ENCODE data around the gene FNDC3B. TPM values are rescaled to one million over a fixed set of nuclear protein-coding genes. Genes with fewer than 3 reads are reported as not detected.

The FNDC3B gene
- total and polyA plus RNA-seq, 2 donors (not counting 3 experiments of a cell fraction or from before 2014, with no cell fraction given): 91.6 to 295 TPM

DNA sequence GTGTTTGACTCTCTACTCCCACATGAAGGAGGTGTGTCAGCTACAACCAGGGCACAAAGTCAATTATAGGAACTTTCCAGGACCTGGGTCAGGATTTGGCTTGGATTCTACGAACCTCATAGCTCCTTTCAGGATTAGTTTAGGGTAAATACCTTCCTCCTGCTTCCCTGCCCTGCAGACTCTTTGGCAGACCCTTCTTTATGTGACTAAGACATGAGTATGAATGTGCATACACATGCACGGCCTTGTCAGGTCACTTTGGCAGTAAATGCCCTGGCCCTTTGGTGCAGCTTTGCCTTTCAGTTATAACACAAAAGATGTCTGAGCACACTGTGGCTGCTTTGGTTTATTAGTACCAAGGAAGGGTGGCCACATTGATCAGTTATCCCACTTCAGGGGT is 340.0 kb downstream of the FNDC3B start:
- TF ChIP-seq FOS (IDR thresholded peaks at IDR 0.05; ENCODE audit: borderline replicate concordance, insufficient read depth, low read length): no peak
- no peak for TF ChIP-seq MYC (IDR thresholded peaks at IDR 0.05; ENCODE audit: low read depth, low read length)
- TF ChIP-seq EZH2 (IDR thresholded peaks at IDR 0.05; ENCODE audit: borderline replicate concordance, low read depth, low read length, severe bottlenecking): no peak
- no peak for TF ChIP-seq CTCF (IDR thresholded peaks at IDR 0.05; ENCODE audit: extremely low read depth in 1 of 2, insufficient read depth in 1 of 2, low read depth in 1 of 2, low read length in 2 of 2)
- Histone ChIP-seq H3K36me3 (ENCODE audit: control insufficient read depth in 2 of 2, extremely low read depth in 1 of 2, insufficient read depth in 2 of 2, low read length in 2 of 2) (peaks cover 22 to 33% of the 10 kb centered on the region in 2 experiments), H3K4me3 (replicated peaks in 1 of 3; ENCODE audit: insufficient read depth in 1 of 3, low read depth in 1 of 3, low read length in 3 of 3) (no peak overlapping the region), H3K27me3 (ENCODE audit: control insufficient read depth in 2 of 2, insufficient read depth in 2 of 2, low read length in 2 of 2) (no peaks in the 10 kb centered on the region), H3K9me1 (replicated peaks; ENCODE audit: control insufficient read depth, extremely low read depth, insufficient read depth, low read length) (no peaks in the 10 kb centered on the region), H3K4me1 (ENCODE audit: control insufficient read depth, extremely low read depth, insufficient read depth, low read length) (no peaks in the 10 kb centered on the region), H3K9me3 (replicated peaks; ENCODE audit: control insufficient read depth, insufficient read depth, low read length) (no peaks in the 10 kb centered on the region), H3K4me2 (ENCODE audit: insufficient read depth, low read length) (no peak overlapping the region), H3K27ac (ENCODE audit: insufficient read depth, low read depth, low read length) (no peak overlapping the region), H2AFZ (ENCODE audit: low read depth, low read length) (no peak overlapping the region), H3K9ac (replicated peaks; ENCODE audit: extremely low read depth, insufficient read depth, low read length) (no peak overlapping the region), H4K20me1 (replicated peaks; ENCODE audit: control insufficient read depth, extremely low read depth, insufficient read depth, low read length) (no peaks in the 10 kb centered on the region), H3K79me2 (ENCODE audit: control insufficient read depth, insufficient read depth, low read length) (peaks cover 3% of the 10 kb centered on the region)
- POLR2A ChIA-PET: no interaction called here
- no TSS peak for BruUV-seq (replicated peaks)
- dilution Hi-C loops (cut with MboI; ENCODE audit: extremely low pct_ligation_motif_present, low sequenced_read_pairs) (no loop called here), intact Hi-C loops (cut with micrococcal nuclease) (no loop called here)
- FAIRE-seq: no peak
- CTCF ChIA-PET: interaction anchor here (0.7 to 1.8 kb wide), 2 partner anchors 82 to 217 kb away, joined by 3 to 6 read pairs; no protein-coding TSS in a partner anchor
- no peak for DNase-seq (ENCODE audit: low read depth, low spot score)

- POLR2A ChIA-PET: no interaction called here
- Histone ChIP-seq H3K36me3 (ENCODE audit: control insufficient read depth in 2 of 2, extremely low read depth in 1 of 2, insufficient read depth in 2 of 2, low read length in 2 of 2) (peaks cover 20 to 32% of the 10 kb centered on the region in 2 experiments), H4K20me1 (replicated peaks; ENCODE audit: control insufficient read depth, extremely low read depth, insufficient read depth, low read length) (no peaks in the 10 kb centered on the region), H3K27ac (ENCODE audit: insufficient read depth, low read depth, low read length) (no peak overlapping the region), H3K4me2 (ENCODE audit: insufficient read depth, low read length) (no peak overlapping the region), H2AFZ (ENCODE audit: low read depth, low read length) (no peak overlapping the region), H3K9ac (replicated peaks; ENCODE audit: extremely low read depth, insufficient read depth, low read length) (no peak overlapping the region), H3K4me3 (replicated peaks in 1 of 3; ENCODE audit: insufficient read depth in 1 of 3, low read depth in 1 of 3, low read length in 3 of 3) (no peak overlapping the region), H3K79me2 (ENCODE audit: control insufficient read depth, insufficient read depth, low read length) (peaks cover 3% of the 10 kb centered on the region), H3K9me1 (replicated peaks; ENCODE audit: control insufficient read depth, extremely low read depth, insufficient read depth, low read length) (no peaks in the 10 kb centered on the region), H3K9me3 (replicated peaks; ENCODE audit: control insufficient read depth, insufficient read depth, low read length) (no peaks in the 10 kb centered on the region), H3K27me3 (ENCODE audit: control insufficient read depth in 2 of 2, insufficient read depth in 2 of 2, low read length in 2 of 2) (no peaks in the 10 kb centered on the region), H3K4me1 (ENCODE audit: control insufficient read depth, extremely low read depth, insufficient read depth, low read length) (no peaks in the 10 kb centered on the region)
- no TSS peak for BruUV-seq (replicated peaks)
- no peak for DNase-seq (ENCODE audit: low read depth, low spot score)
- no peak for FAIRE-seq
- CTCF ChIA-PET: no interaction called here
- TF ChIP-seq MYC (IDR thresholded peaks at IDR 0.05; ENCODE audit: low read depth, low read length) (no peak), POLR2AphosphoS5 (IDR thresholded peaks at IDR 0.05; ENCODE audit: insufficient read depth, low read depth, low read length) (no peak), FOS (IDR thresholded peaks at IDR 0.05; ENCODE audit: borderline replicate concordance, insufficient read depth, low read length) (no peak), CTCF (IDR thresholded peaks at IDR 0.05; ENCODE audit: extremely low read depth in 1 of 2, insufficient read depth in 1 of 2, low read depth in 1 of 2, low read length in 2 of 2) (no peak), JUN (IDR thresholded peaks at IDR 0.05; ENCODE audit: borderline replicate concordance, insufficient read depth, insufficient read length, low read depth) (no peak), EZH2 (IDR thresholded peaks at IDR 0.05; ENCODE audit: borderline replicate concordance, low read depth, low read length, severe bottlenecking) (no peak), POLR2A (IDR thresholded peaks at IDR 0.05; ENCODE audit: low read depth, low read length) (no peak), GATA2 (IDR thresholded peaks at IDR 0.05; ENCODE audit: insufficient read depth, insufficient read length, low read depth, low read length) (no peak)
- TF ChIP-seq, protein P1, sequence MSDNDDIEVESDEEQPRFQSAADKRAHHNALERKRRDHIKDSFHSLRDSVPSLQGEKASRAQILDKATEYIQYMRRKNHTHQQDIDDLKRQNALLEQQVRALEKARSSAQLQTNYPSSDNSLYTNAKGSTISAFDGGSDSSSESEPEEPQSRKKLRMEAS (IDR thresholded peaks at IDR 0.05; ENCODE audit: insufficient read depth, insufficient read length): no peak
- intact Hi-C loops (cut with micrococcal nuclease) (no loop called here), dilution Hi-C loops (cut with MboI; ENCODE audit: extremely low pct_ligation_motif_present, low sequenced_read_pairs) (no loop called here)
These were observed 341.3 kb downstream of the FNDC3B start for GRCh38 chr3:172380632-172381031.
